A549 (cell line): ENCODE data around the gene TSHZ2. TPM values are rescaled to one million over a fixed set of nuclear protein-coding genes. Genes with fewer than 3 reads are reported as not detected.

Experiments
- ATAC-seq, 2 experiments: fragments of 200-7000 bp in 1 of 2; fragments of >200 bp in 1 of 2; cut with Nextera tagmentation in 1 of 2; cut with Tn5 transposase in 1 of 2; 3 replicates each; pipeline versions ENCODE4 v1.8.0 to v1.9.1; 2018 to 2020; ENCODE audit warnings: mild to moderate bottlenecking in 1 of 2, moderate library complexity in 1 of 2
- CTCF ChIA-PET: fragments of 300-600 bp; sonication (Branson Sonifier 250); formaldehyde crosslinking; extraction: SDS; loops from one replicate; lab custom pipeline; 2021; ENCODE audit warnings: antibody characterized with exemption, inconsistent platforms; lab: Yijun Ruan, JAX
- POLR2A ChIA-PET: fragments of 350-600 bp; formaldehyde crosslinking; extraction: SDS; loops from one replicate; lab custom pipeline; 2021; ENCODE audit warnings: antibody characterized with exemption, inconsistent platforms; lab: Yijun Ruan, JAX
- DNase-seq, 2 experiments: peaks; one replicate each; pipeline versions ENCODE4 v3.0.0 to v3.0.0-alpha.2; 2011 to 2016; ENCODE audit warnings: low read depth in 1 of 2, low spot score in 1 of 2
- FAIRE-seq: peaks from 2 replicates; lab custom pipeline; 2011; peaks lifted over from hg19 to GRCh38; lab: Jason Lieb, UNC
- H3K27ac ChIP-seq, 2 experiments: fragments of >200 bp; sonication (Bioruptor Twin); formaldehyde crosslinking; 3 replicates each; pipeline ENCODE4 v1.5.1; 2016 to 2017
- H3K4me1 ChIP-seq: fragments of >200 bp; sonication (Bioruptor Twin); formaldehyde crosslinking; 3 replicates; pipeline ENCODE4 v1.6.1; 2016
- H3K4me2 ChIP-seq: fragments of >200 bp; sonication (Bioruptor Twin); formaldehyde crosslinking; 3 replicates; pipeline ENCODE4 v1.6.1; 2016
- H3K4me3 ChIP-seq: fragments of >200 bp; sonication (Bioruptor Twin); formaldehyde crosslinking; 3 replicates; pipeline ENCODE4 v1.5.1; 2016
- H3K9me3 ChIP-seq: fragments of >200 bp; sonication (Bioruptor Twin); formaldehyde crosslinking; 3 replicates; pipeline ENCODE4 v1.6.1; 2016
- BHLHE40 ChIP-seq: IDR thresholded peaks from 2 replicates; pipeline ENCODE4 v1.6.1; 2012; ENCODE audit warnings: low read depth, low read length, inconsistent platforms
- CBX8 ChIP-seq: fragments of 200-600 bp; sonication (generic); IDR thresholded peaks from 2 replicates; pipeline ENCODE4 v1.6.1; 2016
- CHD4 ChIP-seq: fragments of 200-600 bp; sonication (generic); IDR thresholded peaks from 2 replicates; pipeline ENCODE4 v1.6.1; 2016; ENCODE audit warnings: antibody characterized with exemption, mild to moderate bottlenecking, borderline replicate concordance
- CTCF ChIP-seq: fragments of >200 bp; sonication (Bioruptor Twin); formaldehyde crosslinking; IDR thresholded peaks from 3 replicates; pipeline ENCODE4 v1.5.1; 2016
- EHMT2 ChIP-seq: fragments of 200-600 bp; sonication (generic); IDR thresholded peaks from 2 replicates; pipeline ENCODE4 v1.6.1; 2016; ENCODE audit warnings: antibody characterized with exemption, low read depth, mild to moderate bottlenecking, moderate library complexity
- EP300 ChIP-seq, 2 experiments: fragments of >200 bp; sonication (Bioruptor Twin); formaldehyde crosslinking; IDR thresholded peaks; 2 replicates in 1 of 2; 3 replicates in 1 of 2; pipeline ENCODE4 v1.6.1; 2016 to 2017
- FOSB ChIP-seq: fragments of 250-450 bp; sonication (Bioruptor Pico); IDR thresholded peaks from 2 replicates; pipeline ENCODE4 v1.5.0; 2020; ENCODE audit warnings: mild to moderate bottlenecking, moderate library complexity
- GATA3 ChIP-seq: IDR thresholded peaks from 2 replicates; pipeline ENCODE4 v1.6.1; 2012; ENCODE audit warnings: borderline replicate concordance
- HDAC2 ChIP-seq: fragments of 200-600 bp; sonication (generic); IDR thresholded peaks from 2 replicates; pipeline ENCODE4 v1.6.1; 2016
- HEYL ChIP-seq: fragments of 250-450 bp; sonication (Bioruptor Pico); IDR thresholded peaks from 2 replicates; pipeline ENCODE4 v1.8.0; 2021; ENCODE audit warnings: mild to moderate bottlenecking, moderate library complexity
- HOXA7 ChIP-seq: fragments of 250-450 bp; sonication (Bioruptor Pico); IDR thresholded peaks from 2 replicates; pipeline ENCODE4 v1.5.0; 2020; ENCODE audit warnings: mild to moderate bottlenecking, moderate library complexity
- HOXB5 ChIP-seq: fragments of 250-450 bp; sonication (Bioruptor Pico); IDR thresholded peaks from 2 replicates; pipeline ENCODE4 v1.5.0; 2020; ENCODE audit warnings: mild to moderate bottlenecking, moderate library complexity
- JUN ChIP-seq, 2 experiments: fragments of >200 bp; sonication (Bioruptor Twin); formaldehyde crosslinking; IDR thresholded peaks; 2 replicates in 1 of 2; 3 replicates in 1 of 2; pipeline ENCODE4 v1.6.1; 2016 to 2017
- POLR2A ChIP-seq: IDR thresholded peaks from 2 replicates; pipeline ENCODE4 v1.6.1; 2012; ENCODE audit warnings: mild to moderate bottlenecking, low read length
- RARB ChIP-seq: fragments of 250-450 bp; sonication (Bioruptor Pico); IDR thresholded peaks from 2 replicates; pipeline ENCODE4 v1.8.0; 2021; ENCODE audit warnings: mild to moderate bottlenecking, moderate library complexity
- RFX5 ChIP-seq: fragments of 450-650 bp; IDR thresholded peaks from 2 replicates; pipeline ENCODE4 v1.7.1; 2014; ENCODE audit warnings: antibody characterized with exemption, mild to moderate bottlenecking, moderate library complexity
- ZFP36 ChIP-seq: fragments of 450-650 bp; IDR thresholded peaks from 2 replicates; pipeline ENCODE4 v1.6.1; 2014; ENCODE audit warnings: borderline replicate concordance; ENCODE audit not compliant: partially characterized antibody
- ZNF302 ChIP-seq: fragments of 250-450 bp; sonication (Bioruptor Pico); IDR thresholded peaks from 2 replicates; pipeline ENCODE4 v1.9.0; 2021; ENCODE audit warnings: inconsistent platforms, mild to moderate bottlenecking, moderate library complexity
- ZSCAN20 ChIP-seq: fragments of 250-450 bp; sonication (Bioruptor Pico); IDR thresholded peaks from 2 replicates; pipeline ENCODE4 v1.8.0; 2022; ENCODE audit warnings: mild to moderate bottlenecking, moderate library complexity
- WGBS: methylation state at CpG from one replicate; pipeline ENCODE4 v1.1.6; 2017; ENCODE audit errors: missing lambda C conversion rate; 5-methylcytosine and 5-hydroxymethylcytosine counted together
- polyA plus RNA-seq, 4 experiments: library from polyadenylated mRNA; depleted of rRNA in 3 of 4; stranded (reverse); fragments of >200 nt; fragmentation: RNase III in 1 of 4; extraction: RNeasy Plus Mini Kit Qiagen cat#74134 plus additional on column Dnase treatment in 1 of 4; gene quantifications; 2 replicates in 3 of 4; 3 replicates in 1 of 4; pipeline ENCODE4 v1.2.3, GENCODE V29; 2011 to 2017
- TF ChIP-seq, protein P1 (sequence below): fragments of 200-600 bp; sonication (generic); IDR thresholded peaks from 2 replicates; pipeline ENCODE4 v1.6.1; 2016; ENCODE audit warnings: antibody characterized with exemption, mild to moderate bottlenecking, moderate library complexity
- TF ChIP-seq, protein P2 (sequence below): fragments of 150-350 bp; IDR thresholded peaks from 2 replicates; pipeline ENCODE4 v1.6.1; 2014; ENCODE audit warnings: low read depth, mild to moderate bottlenecking, low read length
- TF ChIP-seq, protein P3 (sequence below): IDR thresholded peaks from 2 replicates; pipeline ENCODE4 v1.6.1; 2012; ENCODE audit warnings: low read depth, borderline replicate concordance
- TF ChIP-seq, protein P4 (sequence below): fragments of 250-450 bp; sonication (Bioruptor Pico); IDR thresholded peaks from 2 replicates; pipeline ENCODE4 v1.5.0; 2020; ENCODE audit warnings: low read depth, mild to moderate bottlenecking, moderate library complexity
- TF ChIP-seq, protein P5 (sequence below): IDR thresholded peaks from 2 replicates; pipeline ENCODE4 v1.6.1; 2012

The TSHZ2 gene
- polyA plus RNA-seq, 2 of the 4 experiments (the other 2 are of a cell fraction) = not detected

DNA sequence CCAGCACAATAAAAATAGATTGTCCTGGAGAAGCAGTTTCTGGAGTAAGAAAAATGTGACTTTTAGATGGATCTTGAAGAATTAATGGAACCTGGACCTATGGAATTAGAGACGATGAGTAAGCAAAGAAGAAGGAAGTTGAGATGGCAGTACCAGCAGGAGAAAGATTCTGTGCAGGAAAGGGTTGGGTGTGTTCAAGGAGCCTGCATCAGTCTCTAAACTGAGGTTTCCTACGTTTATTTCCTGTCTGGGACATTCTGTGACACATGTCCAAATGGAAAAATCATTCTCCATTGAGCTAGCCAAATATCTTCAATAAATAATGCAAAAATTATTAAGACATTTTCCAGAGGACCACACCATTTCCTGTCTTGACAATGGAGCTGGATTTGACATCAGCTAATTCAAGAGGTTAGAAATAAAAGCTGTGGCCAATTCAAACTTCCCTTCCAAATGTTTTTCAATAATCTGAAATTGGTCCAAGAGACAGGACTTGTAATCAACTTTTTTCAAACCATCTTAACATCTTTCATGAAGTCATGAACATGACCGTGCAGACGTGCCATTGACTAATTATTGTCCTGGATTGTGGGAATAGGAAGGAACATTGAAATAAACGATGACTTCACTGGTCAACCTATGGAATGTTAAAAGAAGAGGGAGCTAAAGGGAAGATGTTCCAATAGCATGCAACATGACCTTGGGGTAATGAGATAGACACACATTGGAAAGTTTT, 423.2 kb downstream of the TSHZ2 start (continued):
- TF ChIP-seq, protein P1, sequence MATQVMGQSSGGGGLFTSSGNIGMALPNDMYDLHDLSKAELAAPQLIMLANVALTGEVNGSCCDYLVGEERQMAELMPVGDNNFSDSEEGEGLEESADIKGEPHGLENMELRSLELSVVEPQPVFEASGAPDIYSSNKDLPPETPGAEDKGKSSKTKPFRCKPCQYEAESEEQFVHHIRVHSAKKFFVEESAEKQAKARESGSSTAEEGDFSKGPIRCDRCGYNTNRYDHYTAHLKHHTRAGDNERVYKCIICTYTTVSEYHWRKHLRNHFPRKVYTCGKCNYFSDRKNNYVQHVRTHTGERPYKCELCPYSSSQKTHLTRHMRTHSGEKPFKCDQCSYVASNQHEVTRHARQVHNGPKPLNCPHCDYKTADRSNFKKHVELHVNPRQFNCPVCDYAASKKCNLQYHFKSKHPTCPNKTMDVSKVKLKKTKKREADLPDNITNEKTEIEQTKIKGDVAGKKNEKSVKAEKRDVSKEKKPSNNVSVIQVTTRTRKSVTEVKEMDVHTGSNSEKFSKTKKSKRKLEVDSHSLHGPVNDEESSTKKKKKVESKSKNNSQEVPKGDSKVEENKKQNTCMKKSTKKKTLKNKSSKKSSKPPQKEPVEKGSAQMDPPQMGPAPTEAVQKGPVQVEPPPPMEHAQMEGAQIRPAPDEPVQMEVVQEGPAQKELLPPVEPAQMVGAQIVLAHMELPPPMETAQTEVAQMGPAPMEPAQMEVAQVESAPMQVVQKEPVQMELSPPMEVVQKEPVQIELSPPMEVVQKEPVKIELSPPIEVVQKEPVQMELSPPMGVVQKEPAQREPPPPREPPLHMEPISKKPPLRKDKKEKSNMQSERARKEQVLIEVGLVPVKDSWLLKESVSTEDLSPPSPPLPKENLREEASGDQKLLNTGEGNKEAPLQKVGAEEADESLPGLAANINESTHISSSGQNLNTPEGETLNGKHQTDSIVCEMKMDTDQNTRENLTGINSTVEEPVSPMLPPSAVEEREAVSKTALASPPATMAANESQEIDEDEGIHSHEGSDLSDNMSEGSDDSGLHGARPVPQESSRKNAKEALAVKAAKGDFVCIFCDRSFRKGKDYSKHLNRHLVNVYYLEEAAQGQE = no peak
- TF ChIP-seq FOSB (CRISPR knock-in tag) = no peak
- TF ChIP-seq EHMT2 = no peak
- TF ChIP-seq BHLHE40 = no peak
- no peak for TF ChIP-seq ZSCAN20 (CRISPR knock-in tag)

DNA sequence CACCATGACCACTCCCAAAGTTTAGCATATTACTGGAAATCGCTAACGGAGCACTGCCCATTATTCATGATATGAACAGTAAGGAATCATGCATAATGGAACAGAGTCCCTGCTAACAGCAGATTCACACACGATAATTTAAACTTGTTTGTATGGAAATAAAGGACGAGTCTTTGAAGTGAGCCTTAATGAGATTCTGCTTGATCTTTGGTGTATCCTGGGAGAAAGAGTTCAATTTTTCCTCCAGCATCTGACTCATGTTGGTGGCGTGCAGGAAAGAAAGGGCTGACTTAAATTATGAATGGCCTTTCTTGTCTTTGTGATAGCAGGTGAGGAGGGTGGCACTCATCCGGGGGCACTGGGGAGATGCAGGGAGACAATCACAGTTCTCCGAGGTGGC, 426.9 kb downstream of the TSHZ2 start:
- Histone ChIP-seq H3K4me2 (no peak overlapping the region), H3K4me3 (no peak overlapping the region), H3K27ac (no peak overlapping the region), H3K4me1 (no peaks in the 10 kb centered on the region), H3K9me3 (no peaks in the 10 kb centered on the region)
- CTCF ChIA-PET = interaction anchor here (1.2 kb wide), 1 partner anchor 149 kb away, joined by 3 read pairs; no protein-coding TSS in a partner anchor
- DNase-seq = no peak
- TF ChIP-seq CHD4 = no peak
- TF ChIP-seq RFX5 = no peak
- TF ChIP-seq, protein P2, sequence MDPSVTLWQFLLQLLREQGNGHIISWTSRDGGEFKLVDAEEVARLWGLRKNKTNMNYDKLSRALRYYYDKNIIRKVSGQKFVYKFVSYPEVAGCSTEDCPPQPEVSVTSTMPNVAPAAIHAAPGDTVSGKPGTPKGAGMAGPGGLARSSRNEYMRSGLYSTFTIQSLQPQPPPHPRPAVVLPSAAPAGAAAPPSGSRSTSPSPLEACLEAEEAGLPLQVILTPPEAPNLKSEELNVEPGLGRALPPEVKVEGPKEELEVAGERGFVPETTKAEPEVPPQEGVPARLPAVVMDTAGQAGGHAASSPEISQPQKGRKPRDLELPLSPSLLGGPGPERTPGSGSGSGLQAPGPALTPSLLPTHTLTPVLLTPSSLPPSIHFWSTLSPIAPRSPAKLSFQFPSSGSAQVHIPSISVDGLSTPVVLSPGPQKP = no peak
- TF ChIP-seq, protein P3, sequence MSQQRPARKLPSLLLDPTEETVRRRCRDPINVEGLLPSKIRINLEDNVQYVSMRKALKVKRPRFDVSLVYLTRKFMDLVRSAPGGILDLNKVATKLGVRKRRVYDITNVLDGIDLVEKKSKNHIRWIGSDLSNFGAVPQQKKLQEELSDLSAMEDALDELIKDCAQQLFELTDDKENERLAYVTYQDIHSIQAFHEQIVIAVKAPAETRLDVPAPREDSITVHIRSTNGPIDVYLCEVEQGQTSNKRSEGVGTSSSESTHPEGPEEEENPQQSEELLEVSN = no peak
- TF ChIP-seq EP300 (IDR thresholded peaks at IDR 0.05) = no peak
- TF ChIP-seq CBX8 = no peak
- no peak for TF ChIP-seq HOXA7
- TF ChIP-seq ZNF302 = no peak
- ATAC-seq = no peak
- no peak for FAIRE-seq
- POLR2A ChIA-PET = no interaction called here
- 38% methylated on average over 7 of the region's 7 CpGs for WGBS

DNA sequence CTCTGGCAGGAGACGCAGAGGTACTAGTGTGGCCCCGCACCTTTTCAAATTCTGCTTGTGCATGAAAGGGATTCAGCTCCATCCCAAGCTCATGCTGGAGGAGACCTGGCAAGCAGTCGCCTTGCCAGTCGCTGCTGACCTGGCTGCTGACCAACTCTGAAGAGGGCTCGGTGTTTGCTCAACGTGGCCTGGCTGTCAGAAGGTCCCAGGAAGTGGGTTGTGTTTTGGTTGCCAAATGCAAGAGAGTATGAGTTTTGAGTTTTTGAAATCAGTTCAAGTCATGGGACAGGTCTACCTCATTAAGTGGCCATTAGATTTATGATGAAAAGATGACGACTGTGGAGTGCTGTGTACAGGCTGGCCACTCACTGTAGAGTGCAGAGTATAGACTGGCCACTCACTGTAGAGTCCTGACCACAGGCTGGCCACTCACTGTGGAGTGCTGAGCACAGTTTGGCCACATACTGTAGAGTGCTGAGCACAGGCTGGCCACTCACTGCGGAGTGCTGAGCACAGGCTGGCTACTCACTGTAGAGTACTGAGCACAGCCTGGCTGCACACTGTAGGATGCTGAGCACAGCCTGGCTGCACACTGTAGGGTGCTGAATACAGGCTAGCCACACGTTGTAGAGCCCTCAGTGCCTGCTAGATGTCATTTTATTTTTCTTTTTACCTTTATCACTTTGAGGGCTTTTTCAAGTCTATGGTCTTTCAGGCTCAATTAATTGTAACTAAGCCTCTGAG, 427.6 kb downstream of the TSHZ2 start:
- no peaks in the 10 kb centered on the region for H3K4me1 ChIP-seq
- whole genome bisulfite sequencing = 31% methylated on average over 9 of the region's 9 CpGs
- FAIRE-seq (no peak), DNase-seq (no peak)
- H3K4me2 ChIP-seq = no peak overlapping the region
- no peak overlapping the region for H3K27ac ChIP-seq
- CTCF ChIA-PET = no interaction called here
- no peak overlapping the region for H3K4me3 ChIP-seq
- TF ChIP-seq HDAC2 (no peak), ZNF302 (no peak), ZFP36 (no peak), RARB (CRISPR knock-in tag) (no peak), CBX8 (no peak), HEYL (CRISPR knock-in tag) (no peak), GATA3 (no peak), HOXB5 (CRISPR knock-in tag) (no peak), CTCF (no peak), JUN (IDR thresholded peaks at IDR 0.05) (no peak), POLR2A (no peak)
- TF ChIP-seq, protein P4, sequence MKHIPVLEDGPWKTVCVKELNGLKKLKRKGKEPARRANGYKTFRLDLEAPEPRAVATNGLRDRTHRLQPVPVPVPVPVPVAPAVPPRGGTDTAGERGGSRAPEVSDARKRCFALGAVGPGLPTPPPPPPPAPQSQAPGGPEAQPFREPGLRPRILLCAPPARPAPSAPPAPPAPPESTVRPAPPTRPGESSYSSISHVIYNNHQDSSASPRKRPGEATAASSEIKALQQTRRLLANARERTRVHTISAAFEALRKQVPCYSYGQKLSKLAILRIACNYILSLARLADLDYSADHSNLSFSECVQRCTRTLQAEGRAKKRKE (CRISPR knock-in tag) = no peak
- TF ChIP-seq, protein P5, sequence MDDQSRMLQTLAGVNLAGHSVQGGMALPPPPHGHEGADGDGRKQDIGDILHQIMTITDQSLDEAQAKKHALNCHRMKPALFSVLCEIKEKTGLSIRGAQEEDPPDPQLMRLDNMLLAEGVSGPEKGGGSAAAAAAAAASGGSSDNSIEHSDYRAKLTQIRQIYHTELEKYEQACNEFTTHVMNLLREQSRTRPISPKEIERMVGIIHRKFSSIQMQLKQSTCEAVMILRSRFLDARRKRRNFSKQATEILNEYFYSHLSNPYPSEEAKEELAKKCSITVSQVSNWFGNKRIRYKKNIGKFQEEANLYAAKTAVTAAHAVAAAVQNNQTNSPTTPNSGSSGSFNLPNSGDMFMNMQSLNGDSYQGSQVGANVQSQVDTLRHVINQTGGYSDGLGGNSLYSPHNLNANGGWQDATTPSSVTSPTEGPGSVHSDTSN = no peak
- TF ChIP-seq, all 56 proteins: peak for 0
- H3K9me3 ChIP-seq = no peaks in the 10 kb centered on the region
- ATAC-seq = peak; percentile 75 to 84
- POLR2A ChIA-PET = no interaction called here
